GM18868 (cell line): ENCODE measurements around the gene ANKRD34B.
A peak's percentile ranks its signal among the peaks of the same experiment; 100 is the strongest.
"Not testable (repeated sequence)": the region's sequence is repeated elsewhere in the genome, so short reads cannot be mapped to it uniquely, and the experiment has no call there.

Experiments used
- ATAC-seq: cut with Tn5 transposase; IDR thresholded peaks from one replicate; pipeline ENCODE4 v1.9.1; 2021; ENCODE audit warnings: mild to moderate bottlenecking, moderate library complexity; ENCODE audit not compliant: unreplicated experiment

Gene ANKRD34B

GRCh38 chr5:80569961-80570786 is at the start of gene ANKRD34B:
Gene ANKRD34B, minus strand, starts transcription at chr5:80570280. Its CDS starts 10,261 bp downstream, at chr5:80560019.
- no peak for ATAC-seq

DNA sequence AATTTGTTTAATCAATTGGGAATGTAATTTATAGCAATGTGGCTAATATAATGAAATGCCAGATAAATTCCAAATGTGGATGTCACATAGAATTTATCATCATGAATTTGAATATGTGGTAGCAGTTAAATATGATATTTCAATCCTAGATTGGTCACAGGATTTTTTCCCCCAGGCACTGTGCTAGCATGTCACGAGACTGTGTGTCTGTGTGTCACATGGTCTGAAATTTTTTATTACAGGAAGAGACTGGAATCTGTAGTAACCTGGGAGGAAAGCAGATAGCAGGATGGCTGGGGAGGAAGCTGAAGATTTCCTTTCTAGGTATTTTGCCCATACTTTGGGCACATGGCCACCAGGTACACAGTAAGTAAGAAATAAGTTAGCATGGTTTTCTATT is 49.0 kb upstream of the ANKRD34B start:
- no peak for ATAC-seq

DNA sequence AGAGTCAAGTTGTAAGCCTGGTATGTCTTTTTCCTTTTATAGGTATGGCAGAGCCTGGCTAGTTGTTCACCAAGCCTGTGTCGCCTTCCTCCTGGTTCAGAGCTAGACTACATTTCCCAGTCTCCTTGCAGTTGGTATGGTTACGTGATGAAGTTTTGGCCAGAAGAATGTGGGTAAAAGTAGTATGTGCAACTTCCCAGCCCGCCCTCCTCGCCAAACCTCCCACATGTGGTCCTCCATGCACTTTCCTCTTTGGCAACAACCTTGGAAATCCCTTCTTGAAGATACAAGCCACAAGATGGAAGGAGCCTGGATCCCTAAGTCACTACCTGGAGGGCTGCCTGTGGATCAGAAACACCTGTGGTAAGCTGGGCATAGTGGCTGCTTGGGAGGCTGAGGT is 48.4 kb upstream of the ANKRD34B start:
- no peak for ATAC-seq

- ATAC-seq = no peak
Measured at GRCh38 chr5:80615266-80615914, 45.3 kb upstream of the ANKRD34B start.

DNA sequence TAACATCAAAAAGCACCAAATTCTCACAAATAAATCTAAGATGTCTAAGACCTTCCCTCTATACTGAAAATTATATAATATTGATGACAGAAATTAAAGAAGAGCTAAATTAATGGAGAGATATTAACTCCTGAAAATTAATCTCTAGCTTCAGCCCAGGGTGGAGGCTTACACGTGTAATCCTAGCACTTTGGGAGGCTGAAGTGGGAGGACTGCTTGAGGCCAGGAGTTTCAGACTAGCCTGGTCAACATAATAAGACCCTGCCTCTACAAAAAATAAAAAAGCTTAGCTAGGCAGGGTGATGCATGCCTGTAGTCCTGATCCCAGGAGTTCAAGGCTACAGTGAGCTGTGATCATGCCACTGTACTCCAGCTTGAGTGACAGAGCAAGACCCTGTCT is 39.6 kb upstream of the ANKRD34B start:
- ATAC-seq = no peak

DNA sequence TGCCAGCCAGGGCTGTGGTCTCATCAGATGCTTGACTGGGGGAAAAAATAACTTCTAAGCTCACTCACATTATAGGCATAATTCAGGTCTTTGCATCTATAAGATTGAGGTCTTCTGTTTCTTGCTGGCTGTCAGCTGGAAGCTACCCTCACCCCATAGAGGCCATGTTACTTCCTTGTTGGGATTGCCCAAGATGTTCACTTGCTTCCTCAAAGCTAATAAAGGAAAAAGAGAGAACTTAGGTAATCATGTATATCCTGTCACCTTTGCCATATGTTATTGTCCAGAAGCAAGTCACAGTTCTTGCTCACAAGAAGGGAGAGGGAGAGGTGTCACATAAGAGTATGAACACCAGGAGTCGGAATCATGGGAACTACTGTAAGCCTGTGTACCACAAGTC is 38.7 kb upstream of the ANKRD34B start:
- no peak for ATAC-seq

DNA sequence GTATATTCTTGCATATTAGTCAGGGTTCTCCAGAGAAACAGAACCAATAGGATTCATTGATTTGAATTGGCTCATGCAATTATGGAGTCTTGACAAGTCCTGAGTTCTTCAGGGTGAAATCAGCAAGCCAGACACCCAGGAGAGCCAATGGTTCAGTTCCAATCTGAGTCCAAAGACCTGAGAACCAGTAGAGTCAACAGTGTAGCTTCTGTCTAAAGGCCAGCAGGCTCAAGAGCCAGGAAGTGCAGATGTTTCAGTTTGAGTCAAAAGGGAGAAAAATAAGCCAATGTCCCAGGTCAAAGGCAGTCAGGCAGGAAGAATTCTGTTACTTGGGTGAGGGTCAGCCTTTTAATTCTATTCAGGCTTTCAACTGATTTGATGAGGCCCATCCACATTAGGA is 37.8 kb upstream of the ANKRD34B start:
- ATAC-seq = peak; percentile 76

- ATAC-seq = no peak
Measured at GRCh38 chr5:80607343-80607742, 37.3 kb upstream of the ANKRD34B start.

DNA sequence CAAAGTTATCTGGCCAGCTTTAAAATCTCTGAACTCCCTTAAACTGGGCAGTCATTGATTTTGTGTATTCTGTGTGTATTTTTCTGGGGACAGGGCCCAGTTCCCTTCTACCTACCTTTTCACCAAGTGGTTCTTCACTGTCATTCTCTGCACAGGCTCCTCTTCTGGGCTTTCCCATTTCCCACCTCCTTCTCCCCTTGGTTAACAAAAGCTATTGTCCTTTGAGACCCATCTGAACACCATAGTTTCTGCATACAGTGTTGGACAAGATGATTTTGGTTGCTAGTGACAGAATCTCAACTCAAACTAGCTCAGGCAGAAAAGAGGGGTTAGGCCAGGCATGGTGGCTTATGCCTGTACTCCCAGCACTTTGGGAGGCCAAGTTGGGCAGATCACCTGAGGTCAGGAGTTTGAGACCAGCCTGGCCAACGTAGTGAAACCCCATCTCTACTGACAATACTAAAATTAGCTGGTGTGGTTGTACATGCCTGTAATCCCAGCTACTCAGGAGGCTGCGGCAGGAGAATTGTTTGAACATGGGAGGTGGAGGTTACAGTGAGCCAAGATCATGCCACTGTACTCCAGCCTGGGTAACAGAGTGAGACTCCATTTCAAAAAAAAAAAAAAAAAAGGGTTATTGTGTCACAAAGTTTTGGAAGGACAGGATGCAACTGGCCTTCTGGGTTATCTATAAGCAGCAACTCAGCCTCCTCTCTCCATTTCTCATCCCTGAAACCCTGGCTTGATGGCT is 31.0 kb upstream of the ANKRD34B start:
- ATAC-seq = no peak

- ATAC-seq = no peak
Measured at GRCh38 chr5:80597500-80597899, 27.4 kb upstream of the ANKRD34B start.

- ATAC-seq = no peak
Measured at GRCh38 chr5:80594810-80595209, 24.7 kb upstream of the ANKRD34B start.

DNA sequence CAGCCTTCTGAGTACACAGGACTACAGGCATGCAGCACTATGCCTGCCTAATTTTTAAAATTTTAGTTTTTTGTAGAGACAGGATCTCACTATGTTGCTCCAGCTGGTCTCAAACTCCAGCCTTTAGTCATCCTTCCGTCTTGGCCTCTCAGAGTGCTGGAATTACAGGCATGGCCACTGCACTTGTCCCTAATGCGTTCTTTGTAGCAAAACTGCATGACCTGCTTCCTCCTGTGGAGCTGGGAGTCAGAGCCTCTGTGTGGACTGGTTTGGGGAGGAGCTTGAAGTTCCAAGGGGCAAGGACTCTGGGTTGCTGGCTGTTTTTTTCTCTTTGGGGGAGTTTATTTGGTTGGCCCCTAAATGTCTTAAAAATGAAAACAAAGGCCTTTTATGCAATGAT is 22.7 kb upstream of the ANKRD34B start:
- ATAC-seq = no peak

GRCh38 chr5:80592105-80592504 is 22.0 kb upstream of the ANKRD34B start:
- no peak for ATAC-seq

GRCh38 chr5:80591352-80591751 is 21.3 kb upstream of the ANKRD34B start:
- ATAC-seq = no peak

DNA sequence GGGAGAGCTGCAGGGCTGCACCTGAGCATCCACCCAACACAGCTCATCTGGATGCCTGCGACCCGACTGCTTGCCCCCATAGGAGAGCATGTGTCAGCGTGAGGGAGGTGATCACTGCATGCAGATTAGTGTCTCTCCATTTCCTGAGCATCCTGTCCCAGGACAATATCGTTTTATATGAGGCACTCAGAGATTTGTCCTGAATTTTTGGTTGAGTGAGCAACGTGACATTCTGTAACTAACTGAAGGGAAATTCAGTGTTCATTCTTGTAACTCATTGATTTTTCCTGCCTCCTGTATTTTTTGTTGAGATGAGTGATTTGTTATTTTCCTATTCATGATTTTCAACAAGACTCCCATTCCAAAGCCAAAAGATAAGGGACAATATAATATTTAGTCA is 20.7 kb upstream of the ANKRD34B start:
- ATAC-seq = no peak

DNA sequence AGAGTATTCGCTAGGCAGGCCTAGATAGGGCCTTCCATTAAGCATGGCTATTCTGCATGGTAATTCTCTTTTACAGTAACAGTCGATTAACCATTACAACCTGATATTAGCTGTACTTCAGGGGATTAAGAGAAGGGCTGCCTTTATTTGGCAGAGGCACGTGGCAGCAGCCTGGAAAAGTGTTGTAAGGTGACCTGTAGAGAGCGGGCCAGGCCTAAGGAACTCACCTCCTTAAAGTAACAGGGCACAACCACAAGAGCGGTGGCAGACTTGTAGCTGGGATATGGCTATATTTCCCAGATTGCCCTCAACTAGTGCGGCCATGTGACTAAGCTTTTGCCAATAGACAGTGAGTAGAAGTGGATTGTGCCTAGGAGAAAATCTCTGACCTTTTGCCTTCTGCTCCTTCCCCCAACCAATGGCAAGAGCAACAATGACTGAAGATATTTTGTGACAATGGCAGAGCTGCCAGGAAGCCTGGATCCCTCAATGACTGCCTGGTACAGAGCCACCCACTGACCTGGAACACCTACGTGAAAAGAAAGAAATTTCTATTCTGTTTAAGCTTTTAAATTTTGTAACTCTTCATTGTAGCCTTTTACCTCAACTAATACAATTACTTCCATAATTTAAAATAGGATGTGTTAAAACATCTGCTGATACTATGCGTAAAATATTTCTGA is 18.9 kb upstream of the ANKRD34B start:
- no peak for ATAC-seq

- ATAC-seq = no peak
Measured at GRCh38 chr5:80584770-80585169, 14.7 kb upstream of the ANKRD34B start.

- not testable (repeated sequence) for ATAC-seq
Measured at GRCh38 chr5:80580291-80580690, 10.2 kb upstream of the ANKRD34B start.

DNA sequence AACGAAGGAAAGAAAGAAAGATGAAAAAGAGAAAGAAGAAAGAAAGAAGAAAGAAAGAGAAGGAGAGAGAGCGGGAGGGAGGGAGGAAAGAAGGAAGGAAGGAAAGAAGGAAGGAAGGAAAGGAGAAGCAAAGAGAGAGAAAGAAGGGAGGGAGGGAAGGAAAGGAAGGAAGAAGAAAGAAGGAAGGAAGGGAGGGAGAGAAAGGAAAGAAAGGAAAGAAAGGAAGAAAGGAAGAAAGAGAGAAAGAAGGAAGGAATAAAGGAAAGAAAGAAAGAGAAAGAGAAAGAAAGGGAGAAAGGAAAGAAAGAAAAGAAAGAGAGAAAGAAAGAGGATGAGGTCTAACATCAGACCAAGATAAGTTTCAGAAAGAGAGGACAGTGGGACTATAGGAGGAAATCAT is 9.0 kb upstream of the ANKRD34B start:
- no peak for ATAC-seq

- ATAC-seq = no peak
Measured at GRCh38 chr5:80577707-80578106, 7.6 kb upstream of the ANKRD34B start.

DNA sequence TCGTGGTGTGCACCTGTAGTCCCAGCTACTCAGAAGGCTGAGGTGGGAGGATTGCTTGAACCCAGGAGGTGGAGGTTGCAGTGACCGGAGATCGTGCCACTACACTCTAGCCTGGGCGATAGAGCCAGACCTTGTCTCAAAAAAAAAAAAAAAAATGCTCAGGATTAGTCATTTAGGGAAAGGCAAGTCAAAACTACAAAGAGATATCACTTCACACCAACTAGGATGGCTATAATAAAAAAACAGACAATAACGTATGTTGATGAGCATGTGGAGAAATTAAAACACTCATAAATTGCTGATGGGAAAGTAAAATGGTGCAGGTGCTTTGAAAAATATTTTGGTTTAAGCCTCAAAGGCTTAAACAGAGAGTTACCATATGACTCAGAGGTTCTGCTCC is 6.3 kb upstream of the ANKRD34B start:
- no peak for ATAC-seq
